Lower lobe of right lung (tissue), 2 donors: Measurements from ENCODE around the gene PSMB5. TPM values are rescaled to one million over a fixed set of nuclear protein-coding genes. Genes with fewer than 3 reads are reported as not detected.
A peak's percentile ranks its signal among the peaks of the same experiment; 100 is the strongest.

Experiments used
- ATAC-seq, 2 donors: fragments of 200-7000 bp; cut with Tn5 transposase; one replicate each; pipeline ENCODE4 v1.9.1; 2020 to 2022; ENCODE audit warnings: mild to moderate bottlenecking in 2 of 2, moderate library complexity in 2 of 2
- DNase-seq: peaks from one replicate; pipeline ENCODE4 v3.0.0-alpha.2; 2020
- H3K27ac ChIP-seq: fragments of 200-600 bp; one replicate; pipeline ENCODE4 v1.8.0; 2022
- H3K27me3 ChIP-seq: fragments of 200-600 bp; one replicate; pipeline ENCODE4 v1.8.0; 2022; ENCODE audit warnings: low read depth
- H3K36me3 ChIP-seq: fragments of 200-600 bp; one replicate; pipeline ENCODE4 v1.8.0; 2022; ENCODE audit warnings: mild to moderate bottlenecking
- H3K4me1 ChIP-seq: fragments of 200-600 bp; one replicate; pipeline ENCODE4 v1.8.0; 2022
- H3K4me3 ChIP-seq: fragments of 200-600 bp; one replicate; pipeline ENCODE4 v1.8.0; 2022; ENCODE audit warnings: mild to moderate bottlenecking
- H3K9me3 ChIP-seq: fragments of 200-600 bp; one replicate; pipeline ENCODE4 v1.8.0; 2022
- CTCF ChIP-seq: fragments of 200-600 bp; IDR thresholded peaks from one replicate; pipeline ENCODE4 v1.8.0; 2022; ENCODE audit warnings: antibody characterized with exemption, mild to moderate bottlenecking
- intact Hi-C: fragments of 100-400 bp; cut with DNase I; formaldehyde crosslinking; loops from one replicate; pipeline ENCODE4 v1.11.0; 2022
- total RNA-seq: library from RNA; stranded (reverse); fragmentation: NEBNext Ultra II Directional; extraction: Animal tissue kit (Norgen Biotek cat#: 25700); gene quantifications from one replicate; pipeline ENCODE4 v1.2.1, GENCODE V29; 2021
- donor health status: DM: no; HTN: yes; CAD: no; lungs with severe emphysema.

PSMB5 gene
- total RNA-seq, 1 donor from 2014 or later, result 71.5 TPM

- ATAC-seq (no peak), DNase-seq (no peak)
- Histone ChIP-seq H3K4me3 (no peak overlapping the region), H3K36me3 (peaks cover 17% of the 10 kb centered on the region), H3K4me1 (peaks cover 15% of the 10 kb centered on the region), H3K27ac (no peak overlapping the region), H3K27me3 (no peaks in the 10 kb centered on the region), H3K9me3 (no peaks in the 10 kb centered on the region)
- no peak for TF ChIP-seq CTCF
- intact Hi-C loops, result loop anchor here (5.0 kb wide), 1 partner anchor 68 kb away; no protein-coding TSS in a partner anchor
Measured at GRCh38 chr14:23055147-23055550, 20.4 kb upstream of the PSMB5 start.

DNA sequence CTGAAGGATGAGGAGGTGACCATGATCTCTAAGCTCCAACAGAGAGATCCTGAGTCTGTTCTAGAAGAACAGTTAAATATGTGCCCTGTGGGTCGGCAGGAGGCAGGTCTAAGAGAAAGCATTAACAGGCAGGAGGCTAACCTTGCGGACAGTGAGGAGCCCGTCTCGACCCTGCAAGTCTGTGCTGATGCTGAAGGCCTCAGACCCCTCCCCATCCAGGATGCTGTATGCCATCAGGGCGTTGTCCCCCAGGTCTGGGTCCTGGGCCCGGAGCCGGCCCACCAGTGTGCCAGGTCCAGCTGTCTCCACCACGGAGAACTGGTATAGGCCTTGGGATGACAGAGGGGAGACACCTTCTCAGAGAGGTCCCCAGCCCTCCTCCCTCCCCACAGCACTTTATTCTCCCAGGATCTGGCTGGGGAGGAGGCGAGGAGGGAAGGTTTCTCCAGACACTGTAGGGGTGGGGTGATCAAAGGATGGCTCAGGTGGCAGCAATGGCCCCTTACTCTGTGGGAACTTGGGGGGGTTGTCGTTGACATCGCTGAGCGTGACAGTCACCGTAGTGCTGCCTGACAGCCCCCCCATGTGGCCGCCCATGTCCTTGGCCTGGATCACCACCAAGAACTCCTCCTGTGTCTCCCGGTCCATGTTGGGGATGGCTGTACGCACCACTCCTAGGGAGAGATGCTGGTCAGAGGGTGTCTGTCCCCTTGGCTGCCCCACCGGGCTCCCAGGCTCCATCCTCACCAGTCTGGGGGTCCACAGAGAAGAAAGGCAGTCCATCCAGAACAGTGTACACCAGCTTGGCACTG lies 19.5 kb upstream of the PSMB5 start:
- no peak for DNase-seq
- ATAC-seq, result no peak
- Histone ChIP-seq H3K4me3 (no peak overlapping the region), H3K27ac (no peak overlapping the region), H3K4me1 (peaks cover 15% of the 10 kb centered on the region), H3K9me3 (no peaks in the 10 kb centered on the region), H3K36me3 (peaks cover 7% of the 10 kb centered on the region), H3K27me3 (no peaks in the 10 kb centered on the region)
- peak; percentile 25 for TF ChIP-seq CTCF
- intact Hi-C loops, result no loop called here

DNA sequence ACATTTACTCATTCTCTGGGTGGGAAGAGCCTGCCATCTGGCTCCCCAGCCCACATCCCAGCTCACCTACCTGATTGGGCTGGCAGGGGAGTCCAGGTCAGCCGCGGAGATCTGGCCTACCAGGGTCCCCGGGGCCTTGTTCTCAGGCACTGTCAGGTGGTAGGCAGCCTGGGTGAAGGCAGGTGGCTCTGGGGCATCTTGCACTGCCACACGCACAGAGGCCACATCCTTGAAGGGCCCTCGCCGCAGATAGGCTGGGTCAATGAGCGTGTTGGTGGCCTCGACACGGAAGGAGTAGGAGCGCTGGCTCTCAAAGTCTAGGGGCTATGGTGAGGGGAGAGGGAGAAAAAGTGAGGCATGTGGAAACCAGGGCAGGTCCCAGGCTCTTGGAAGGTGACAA lies 18.7 kb upstream of the PSMB5 start:
- H3K9me3 ChIP-seq, result no peaks in the 10 kb centered on the region
- no peaks in the 10 kb centered on the region for H3K27me3 ChIP-seq
- no peak overlapping the region for H3K4me3 ChIP-seq
- H3K27ac ChIP-seq, result no peak overlapping the region
- H3K36me3 ChIP-seq, result no peaks in the 10 kb centered on the region
- intact Hi-C loops, result no loop called here
- no peak for TF ChIP-seq CTCF
- H3K4me1 ChIP-seq, result peaks cover 15% of the 10 kb centered on the region
- ATAC-seq, result no peak
- DNase-seq, result no peak

GRCh38 chr14:23052671-23053070 lies 18.0 kb upstream of the PSMB5 start:
- Histone ChIP-seq H3K4me3 (no peak overlapping the region), H3K27me3 (no peaks in the 10 kb centered on the region), H3K36me3 (no peaks in the 10 kb centered on the region), H3K27ac (no peak overlapping the region), H3K4me1 (peaks cover 15% of the 10 kb centered on the region), H3K9me3 (no peaks in the 10 kb centered on the region)
- DNase-seq, result no peak
- intact Hi-C loops, result no loop called here
- no peak for TF ChIP-seq CTCF
- no peak for ATAC-seq

DNA sequence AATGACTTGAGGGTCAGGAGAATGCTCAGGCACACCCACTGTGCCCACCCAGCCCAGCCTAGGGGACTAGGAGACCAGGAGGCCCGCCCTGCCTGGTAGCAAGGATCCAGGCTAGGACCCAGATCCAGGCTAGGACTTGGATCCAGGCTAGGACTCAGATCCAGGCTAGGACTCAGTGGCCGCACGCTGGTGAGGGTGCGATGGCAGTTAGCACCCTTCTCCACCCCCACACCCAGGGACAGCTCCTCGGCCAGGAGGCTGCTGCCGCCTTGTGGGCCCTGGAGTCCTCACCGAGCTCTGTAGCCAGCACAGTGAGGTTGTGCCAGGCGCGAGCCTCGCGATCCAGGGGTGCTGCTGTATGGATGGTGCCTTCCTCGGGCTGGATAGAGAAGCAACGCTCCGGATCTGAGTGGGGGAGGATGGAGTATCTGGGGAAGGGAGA lies 17.5 kb upstream of the PSMB5 start:
- Histone ChIP-seq H3K4me3 (no peak overlapping the region), H3K27me3 (no peaks in the 10 kb centered on the region), H3K36me3 (no peaks in the 10 kb centered on the region), H3K9me3 (no peaks in the 10 kb centered on the region), H3K27ac (no peak overlapping the region), H3K4me1 (peaks cover 15% of the 10 kb centered on the region)
- no peak for TF ChIP-seq CTCF
- DNase-seq (no peak), ATAC-seq (no peak)
- intact Hi-C loops, result no loop called here
